Choroid plexus epithelial cell (primary cell): ENCODE data around the gene GSAP.

Experiments
- DNase-seq: peaks from one replicate; pipeline ENCODE4 v3.0.0-alpha.2; 2010; ENCODE audit warnings: low read depth
- H3K4me3 ChIP-seq: 2 replicates; pipeline ENCODE4 v1.5.1; 2011; ENCODE audit warnings: low read depth, mild to moderate bottlenecking, control low read depth, low read length, moderate library complexity
- TF ChIP-seq, protein P1 (sequence below): conservative IDR thresholded peaks from 2 replicates; pipeline ENCODE4 v1.5.1; 2011; ENCODE audit warnings: low read depth, mild to moderate bottlenecking, control low read depth, inconsistent platforms, low read length, moderate library complexity

Gene GSAP

DNA sequence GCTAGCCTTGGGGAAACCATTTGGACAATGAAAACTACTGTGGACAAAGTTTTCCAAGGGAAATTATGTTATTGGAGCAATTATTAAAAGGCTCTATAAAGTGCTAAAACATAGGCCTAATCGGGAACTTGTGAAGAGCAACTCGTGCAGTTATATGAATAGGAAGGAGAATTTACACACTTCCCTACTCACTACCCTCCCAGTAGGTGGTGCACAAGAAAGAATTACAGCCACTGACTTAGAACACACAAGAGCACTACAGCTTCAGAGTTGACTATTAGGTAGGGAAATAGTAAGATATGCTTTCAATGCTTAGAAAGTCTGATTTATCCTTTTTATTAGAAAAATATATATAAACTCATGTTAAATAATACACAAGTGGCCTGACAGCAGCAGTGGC, 47.2 kb downstream of the GSAP start:
- H3K4me3 ChIP-seq, result no peak overlapping the region
- TF ChIP-seq, protein P1, sequence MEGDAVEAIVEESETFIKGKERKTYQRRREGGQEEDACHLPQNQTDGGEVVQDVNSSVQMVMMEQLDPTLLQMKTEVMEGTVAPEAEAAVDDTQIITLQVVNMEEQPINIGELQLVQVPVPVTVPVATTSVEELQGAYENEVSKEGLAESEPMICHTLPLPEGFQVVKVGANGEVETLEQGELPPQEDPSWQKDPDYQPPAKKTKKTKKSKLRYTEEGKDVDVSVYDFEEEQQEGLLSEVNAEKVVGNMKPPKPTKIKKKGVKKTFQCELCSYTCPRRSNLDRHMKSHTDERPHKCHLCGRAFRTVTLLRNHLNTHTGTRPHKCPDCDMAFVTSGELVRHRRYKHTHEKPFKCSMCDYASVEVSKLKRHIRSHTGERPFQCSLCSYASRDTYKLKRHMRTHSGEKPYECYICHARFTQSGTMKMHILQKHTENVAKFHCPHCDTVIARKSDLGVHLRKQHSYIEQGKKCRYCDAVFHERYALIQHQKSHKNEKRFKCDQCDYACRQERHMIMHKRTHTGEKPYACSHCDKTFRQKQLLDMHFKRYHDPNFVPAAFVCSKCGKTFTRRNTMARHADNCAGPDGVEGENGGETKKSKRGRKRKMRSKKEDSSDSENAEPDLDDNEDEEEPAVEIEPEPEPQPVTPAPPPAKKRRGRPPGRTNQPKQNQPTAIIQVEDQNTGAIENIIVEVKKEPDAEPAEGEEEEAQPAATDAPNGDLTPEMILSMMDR, result peak; percentile 51
- DNase-seq, result peak; percentile 71

DNA sequence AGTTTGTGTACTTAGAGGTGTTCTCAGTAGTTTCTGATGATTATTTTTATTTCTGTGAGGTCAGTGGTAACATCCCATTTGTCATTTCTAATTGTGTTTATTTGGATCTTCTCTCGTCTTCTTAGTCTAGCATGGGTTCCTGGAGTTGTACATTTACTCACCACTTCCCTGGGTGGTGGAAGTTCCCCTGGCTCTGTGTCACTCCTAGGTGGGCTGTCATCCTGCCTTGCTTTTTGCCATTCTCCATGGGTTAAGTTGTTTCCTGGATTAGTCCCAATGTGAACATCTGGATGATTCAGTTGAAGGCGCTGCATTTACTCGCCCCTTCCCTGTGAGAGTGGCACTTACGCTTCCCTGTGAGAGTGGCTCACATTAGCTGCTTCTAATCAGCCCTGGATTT, 48.2 kb downstream of the GSAP start:
- H3K4me3 ChIP-seq, result no peak overlapping the region
- no peak for DNase-seq
- TF ChIP-seq, protein P1, result no peak

DNA sequence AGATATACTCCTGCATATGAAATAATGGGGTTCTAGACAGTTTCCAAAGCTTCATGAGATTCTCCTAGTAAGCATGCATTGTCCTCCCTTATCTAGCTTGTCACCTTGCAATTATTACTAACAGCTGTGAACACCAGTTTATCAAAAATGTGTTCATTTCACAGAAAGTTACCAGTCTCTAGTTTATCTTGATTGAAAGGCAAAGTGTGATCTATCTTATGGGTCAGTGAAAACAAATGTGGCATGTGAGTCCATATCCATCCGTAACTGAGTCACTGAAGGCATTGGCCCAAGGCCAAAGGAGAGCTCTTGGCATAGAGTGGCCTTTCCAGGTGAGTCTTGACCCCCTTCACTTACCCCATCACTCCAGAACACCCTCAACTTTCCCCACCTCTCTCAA, 53.2 kb downstream of the GSAP start:
- no peak for DNase-seq
- TF ChIP-seq, protein P1, result no peak
- no peak overlapping the region for H3K4me3 ChIP-seq

DNA sequence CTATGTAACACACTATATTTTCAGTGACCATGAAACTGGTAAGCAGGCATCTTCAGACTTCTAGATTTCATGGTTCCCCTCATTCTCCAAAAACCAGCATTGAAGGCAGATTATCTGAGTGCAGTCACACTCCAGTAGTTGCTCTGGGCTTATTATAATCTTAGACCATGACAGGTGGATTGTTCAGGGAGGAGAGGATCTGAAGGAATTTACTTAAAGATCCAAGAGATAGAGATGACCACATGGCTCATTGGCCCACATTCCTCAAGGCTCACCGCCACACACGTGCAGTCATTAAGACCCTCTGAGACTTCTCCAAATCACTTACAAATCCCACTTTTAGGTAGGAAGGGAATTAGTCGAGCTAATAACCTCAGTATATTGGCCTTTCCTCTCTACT, 55.2 kb downstream of the GSAP start:
- TF ChIP-seq, protein P1, result no peak
- no peak for DNase-seq
- H3K4me3 ChIP-seq, result no peak overlapping the region

DNA sequence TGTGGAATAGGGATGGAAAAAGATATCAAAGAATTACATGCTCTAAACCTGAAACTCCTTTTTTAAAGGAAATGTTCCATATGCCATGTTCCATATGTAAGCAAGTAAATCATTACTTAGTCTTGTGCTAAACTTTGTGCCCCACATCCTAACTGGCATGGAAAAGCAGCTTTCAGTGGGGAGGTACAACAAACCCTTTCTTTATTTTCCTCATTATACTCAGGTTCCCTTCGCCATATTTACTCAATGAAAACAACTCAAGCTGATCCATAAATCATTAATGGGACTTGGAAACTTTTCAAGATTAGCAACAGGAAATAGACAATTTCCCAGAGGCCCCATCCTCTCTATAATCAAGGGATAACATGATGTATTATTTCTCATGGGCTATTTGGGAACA, 56.0 kb downstream of the GSAP start:
- DNase-seq, result no peak
- no peak overlapping the region for H3K4me3 ChIP-seq
- TF ChIP-seq, protein P1, result no peak

DNA sequence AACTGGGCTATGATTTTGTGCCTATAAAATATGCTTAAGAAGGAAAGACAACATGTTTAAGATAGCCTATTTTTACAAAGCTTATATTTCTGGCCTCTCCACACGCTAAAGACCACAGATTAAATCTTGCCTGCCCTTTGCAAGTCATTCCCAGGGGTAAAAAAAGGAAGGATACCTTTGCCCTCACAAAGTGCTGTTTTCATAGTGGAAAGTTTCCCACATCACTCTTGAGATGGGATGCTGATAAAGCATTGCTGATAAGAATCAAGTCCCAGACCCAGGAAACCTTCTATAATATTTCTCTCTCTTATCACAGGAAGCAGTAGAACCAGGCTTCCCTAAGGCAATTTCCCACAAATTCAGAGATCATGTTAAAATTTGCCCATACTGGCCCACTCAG, 56.5 kb downstream of the GSAP start:
- H3K4me3 ChIP-seq, result no peak overlapping the region

DNA sequence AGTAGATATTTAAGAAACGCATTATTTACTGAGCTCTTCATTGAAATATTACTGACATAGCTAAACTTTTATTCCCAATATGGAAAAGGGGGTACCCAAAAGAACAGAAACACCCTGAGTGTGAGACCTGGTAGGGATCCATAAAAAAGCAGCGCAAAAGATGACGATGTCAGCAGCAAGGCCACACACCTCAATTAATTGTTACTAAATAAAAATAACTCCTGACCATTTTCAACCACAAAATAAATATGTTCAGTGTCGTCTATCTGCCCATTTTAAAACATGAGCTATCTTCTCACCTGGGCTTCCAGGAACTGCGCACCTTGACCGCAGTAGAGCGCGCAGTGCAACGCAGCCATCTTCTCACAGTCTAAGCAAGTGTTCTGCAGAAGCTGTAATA, 61.2 kb downstream of the GSAP start:
- TF ChIP-seq, protein P1, result no peak
- H3K4me3 ChIP-seq, result no peak overlapping the region
- DNase-seq, result no peak

More for the DNA sequence above, 56.5 kb downstream of the GSAP start:
- TF ChIP-seq, protein P1, result no peak
- DNase-seq, result no peak
